Measurements from ENCODE around the gene F13B. TPM values are rescaled to one million over a fixed set of nuclear protein-coding genes. Genes with fewer than 3 reads are reported as not detected.

Gene F13B, protein sequence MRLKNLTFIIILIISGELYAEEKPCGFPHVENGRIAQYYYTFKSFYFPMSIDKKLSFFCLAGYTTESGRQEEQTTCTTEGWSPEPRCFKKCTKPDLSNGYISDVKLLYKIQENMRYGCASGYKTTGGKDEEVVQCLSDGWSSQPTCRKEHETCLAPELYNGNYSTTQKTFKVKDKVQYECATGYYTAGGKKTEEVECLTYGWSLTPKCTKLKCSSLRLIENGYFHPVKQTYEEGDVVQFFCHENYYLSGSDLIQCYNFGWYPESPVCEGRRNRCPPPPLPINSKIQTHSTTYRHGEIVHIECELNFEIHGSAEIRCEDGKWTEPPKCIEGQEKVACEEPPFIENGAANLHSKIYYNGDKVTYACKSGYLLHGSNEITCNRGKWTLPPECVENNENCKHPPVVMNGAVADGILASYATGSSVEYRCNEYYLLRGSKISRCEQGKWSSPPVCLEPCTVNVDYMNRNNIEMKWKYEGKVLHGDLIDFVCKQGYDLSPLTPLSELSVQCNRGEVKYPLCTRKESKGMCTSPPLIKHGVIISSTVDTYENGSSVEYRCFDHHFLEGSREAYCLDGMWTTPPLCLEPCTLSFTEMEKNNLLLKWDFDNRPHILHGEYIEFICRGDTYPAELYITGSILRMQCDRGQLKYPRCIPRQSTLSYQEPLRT
- total RNA-seq (not detected), polyA plus RNA-seq (not detected)
- long read RNA-seq, donor 1: 0 reads
- long read RNA-seq, donor 2: 0 reads

DNA sequence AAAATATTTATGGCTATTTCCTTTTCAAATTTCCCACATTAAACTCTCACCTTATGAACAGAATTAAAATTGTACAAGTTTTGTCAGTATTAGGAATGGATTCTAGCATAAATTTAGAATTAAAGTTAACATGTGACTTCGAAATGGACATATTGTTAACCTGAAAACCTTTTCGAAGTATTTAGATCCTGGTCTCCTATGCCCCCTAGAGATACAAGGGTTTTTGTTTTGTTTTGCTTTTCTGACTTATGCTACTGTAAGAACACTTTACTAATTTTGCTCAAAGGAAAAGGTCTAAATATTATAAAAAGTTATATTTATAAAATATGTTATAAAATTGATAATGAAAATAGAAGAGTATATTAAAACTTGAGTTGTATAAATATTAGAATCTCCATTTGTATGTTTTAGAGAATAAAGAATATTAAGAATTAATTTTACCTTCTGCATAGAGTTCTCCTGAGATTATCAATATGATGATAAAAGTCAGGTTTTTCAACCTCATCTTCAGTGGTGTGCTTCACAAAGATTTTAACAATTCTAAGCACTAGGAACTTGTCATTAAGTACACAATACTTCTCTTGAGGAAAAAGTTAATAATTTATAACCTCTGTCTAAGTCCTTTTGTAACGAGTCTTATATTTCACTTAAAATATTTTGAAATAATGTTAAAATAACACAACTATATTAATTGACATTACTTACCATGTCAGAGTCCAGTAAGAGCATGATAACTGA is at the start of gene F13B:
Gene F13B, minus strand, starts transcription at position 542 of the 738 bp plus-strand sequence. Its CDS starts 37 bp downstream, at position 505.
- no peak for ATAC-seq
- no peak within 1 kb of the TSS for H3K4me3 ChIP-seq
- no peaks in the 10 kb centered on the region for H3K9me3 ChIP-seq
- H3K27me3 ChIP-seq (ENCODE audit: insufficient read depth in 3 of 3, low read length in 2 of 3): no peaks in the 10 kb centered on the region
- 78 to 80% (median 80%) methylated on average over 3 of the region's 3 CpGs for WGBS, 3 donors
- H3K27ac ChIP-seq: no peak within 1 kb of the TSS
- H3K4me1 ChIP-seq: no peaks in the 10 kb centered on the region
- H3K36me3 ChIP-seq (ENCODE audit: insufficient read depth in 1 of 2, low read depth in 1 of 2): no peaks in the 10 kb centered on the region
- intact Hi-C loops (cut with DNase I): no loop called here
- TF ChIP-seq, protein P1, sequence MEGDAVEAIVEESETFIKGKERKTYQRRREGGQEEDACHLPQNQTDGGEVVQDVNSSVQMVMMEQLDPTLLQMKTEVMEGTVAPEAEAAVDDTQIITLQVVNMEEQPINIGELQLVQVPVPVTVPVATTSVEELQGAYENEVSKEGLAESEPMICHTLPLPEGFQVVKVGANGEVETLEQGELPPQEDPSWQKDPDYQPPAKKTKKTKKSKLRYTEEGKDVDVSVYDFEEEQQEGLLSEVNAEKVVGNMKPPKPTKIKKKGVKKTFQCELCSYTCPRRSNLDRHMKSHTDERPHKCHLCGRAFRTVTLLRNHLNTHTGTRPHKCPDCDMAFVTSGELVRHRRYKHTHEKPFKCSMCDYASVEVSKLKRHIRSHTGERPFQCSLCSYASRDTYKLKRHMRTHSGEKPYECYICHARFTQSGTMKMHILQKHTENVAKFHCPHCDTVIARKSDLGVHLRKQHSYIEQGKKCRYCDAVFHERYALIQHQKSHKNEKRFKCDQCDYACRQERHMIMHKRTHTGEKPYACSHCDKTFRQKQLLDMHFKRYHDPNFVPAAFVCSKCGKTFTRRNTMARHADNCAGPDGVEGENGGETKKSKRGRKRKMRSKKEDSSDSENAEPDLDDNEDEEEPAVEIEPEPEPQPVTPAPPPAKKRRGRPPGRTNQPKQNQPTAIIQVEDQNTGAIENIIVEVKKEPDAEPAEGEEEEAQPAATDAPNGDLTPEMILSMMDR (IDR thresholded peaks at IDR 0.05): no peak
- no peak for DNase-seq

DNA sequence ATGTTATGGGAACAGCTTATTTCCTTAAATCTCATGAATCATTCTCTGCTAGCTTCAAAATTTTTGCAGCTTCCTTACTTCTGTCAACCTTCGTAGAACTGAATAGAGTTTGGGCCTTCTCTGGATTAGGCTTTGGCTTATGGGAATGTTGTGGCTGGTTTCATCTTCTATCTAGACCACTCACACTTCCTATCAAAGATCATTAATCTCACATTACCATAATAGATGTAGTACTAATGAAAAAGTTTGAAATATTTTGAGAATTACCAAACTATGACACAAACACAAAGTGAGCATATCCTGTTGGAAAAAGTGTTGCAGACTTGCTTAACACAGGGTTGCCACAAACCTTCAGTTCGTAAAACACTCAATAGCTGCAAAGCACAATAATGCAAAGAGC is 49.1 kb upstream of the F13B start:
- intact Hi-C loops (cut with DNase I): no loop called here

DNA sequence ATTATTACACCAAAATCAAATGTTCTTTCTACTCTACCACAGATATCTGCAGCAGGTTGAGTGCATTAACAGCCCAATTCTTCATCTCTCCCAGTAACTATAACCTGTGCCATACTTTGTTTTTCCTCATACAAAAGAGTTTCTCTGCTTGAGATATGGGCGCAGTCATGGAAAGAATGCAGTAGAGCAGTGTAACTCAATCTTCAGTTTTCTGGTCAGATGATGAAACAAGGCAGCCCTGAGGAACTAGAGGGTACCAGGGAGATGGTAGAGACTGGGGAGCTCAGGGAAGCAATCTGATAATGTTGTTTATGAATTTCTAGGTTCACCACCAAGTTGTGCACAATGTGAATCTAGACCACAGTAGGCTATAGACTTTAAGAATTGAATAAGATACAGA is 39.8 kb upstream of the F13B start:
- no peak overlapping the region for H3K4me3 ChIP-seq
- intact Hi-C loops (cut with DNase I): no loop called here
- no peaks in the 10 kb centered on the region for H3K4me1 ChIP-seq
- no peak for ATAC-seq
- 97 to 100% (median 98%) methylated on average over 1 of the region's 1 CpG for WGBS, 3 donors
- no peak for DNase-seq
- no peak overlapping the region for H3K27ac ChIP-seq
- TF ChIP-seq, protein P1 (IDR thresholded peaks at IDR 0.05): no peak
- no peaks in the 10 kb centered on the region for H3K27me3 ChIP-seq (ENCODE audit: insufficient read depth in 3 of 3, low read length in 2 of 3)
- H3K9me3 ChIP-seq: no peaks in the 10 kb centered on the region
- H3K36me3 ChIP-seq (ENCODE audit: insufficient read depth in 1 of 2, low read depth in 1 of 2): no peaks in the 10 kb centered on the region

More for the DNA sequence above, 49.1 kb upstream of the F13B start:
- DNase-seq (no peak), ATAC-seq (no peak)
- no peaks in the 10 kb centered on the region for H3K36me3 ChIP-seq (ENCODE audit: insufficient read depth in 1 of 2, low read depth in 1 of 2)
- no peaks in the 10 kb centered on the region for H3K4me1 ChIP-seq
- H3K4me3 ChIP-seq: no peak overlapping the region
- no peaks in the 10 kb centered on the region for H3K27me3 ChIP-seq (ENCODE audit: insufficient read depth in 3 of 3, low read length in 2 of 3)
- H3K27ac ChIP-seq: no peak overlapping the region
- 95 to 100% (median 96%) methylated on average over 2 of the region's 2 CpGs for WGBS, 3 donors
- TF ChIP-seq, protein P1 (IDR thresholded peaks at IDR 0.05): no peak
- no peaks in the 10 kb centered on the region for H3K9me3 ChIP-seq

DNA sequence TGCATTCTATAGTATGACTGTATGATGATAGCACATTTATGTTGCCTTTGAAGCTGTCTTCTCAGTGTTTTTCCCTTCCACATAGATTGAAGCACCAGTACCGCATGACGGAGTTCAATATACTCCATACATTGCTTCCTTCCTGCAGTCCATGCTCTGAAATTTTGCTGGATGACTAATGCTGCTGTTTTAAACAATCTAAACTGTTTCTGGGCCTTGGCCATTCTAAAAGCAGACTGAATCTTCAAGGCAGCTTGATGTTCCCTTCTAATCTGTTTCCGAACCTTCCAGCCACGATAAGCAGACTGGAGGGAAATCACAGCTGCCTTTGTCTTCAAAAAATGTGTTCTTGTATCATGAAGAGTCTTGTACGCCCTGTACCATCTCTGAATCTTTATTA is 36.2 kb upstream of the F13B start:
- Histone ChIP-seq H3K27ac (no peak overlapping the region), H3K27me3 (ENCODE audit: insufficient read depth in 3 of 3, low read length in 2 of 3) (no peaks in the 10 kb centered on the region), H3K4me3 (no peak overlapping the region), H3K9me3 (no peaks in the 10 kb centered on the region), H3K36me3 (ENCODE audit: insufficient read depth in 1 of 2, low read depth in 1 of 2) (no peaks in the 10 kb centered on the region), H3K4me1 (no peaks in the 10 kb centered on the region)
- 98 to 100% (median 98%) methylated on average over 5 of the region's 5 CpGs for WGBS, 3 donors
- DNase-seq (no peak), ATAC-seq (no peak)
- intact Hi-C loops (cut with DNase I): no loop called here
- TF ChIP-seq, protein P1 (IDR thresholded peaks at IDR 0.05): no peak

Data from psoas muscle (tissue), 8 donors.